ENCODE measurements around the gene SPINT4.

DNA sequence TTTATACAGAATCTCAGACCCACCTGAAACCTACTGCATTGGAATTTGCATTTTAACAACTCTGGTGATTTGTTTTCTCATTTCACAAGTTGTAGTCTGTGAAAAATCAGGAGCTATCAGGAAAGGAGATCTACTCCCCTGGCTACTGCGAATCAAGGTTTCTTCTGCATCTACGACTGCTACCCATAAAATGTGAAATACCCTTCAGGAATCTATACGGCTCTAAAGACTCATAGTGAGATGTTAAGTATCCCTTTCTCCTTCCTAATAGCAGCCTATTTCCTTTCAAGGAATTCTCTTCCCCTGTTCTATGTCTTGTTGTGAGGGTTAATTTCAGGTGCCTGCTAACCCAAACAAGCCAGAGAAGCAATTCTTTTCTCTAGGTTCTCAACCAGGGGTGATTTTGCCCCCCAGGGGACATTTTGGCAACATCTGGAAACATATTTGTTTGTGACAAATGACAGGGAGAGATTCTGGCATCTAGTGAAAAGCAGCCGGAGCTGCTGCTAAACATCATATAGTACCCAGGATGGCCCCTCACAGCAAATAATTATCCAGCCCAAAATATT lies 43.2 kb downstream of the SPINT4 start:
- TF ChIP-seq, protein P1, sequence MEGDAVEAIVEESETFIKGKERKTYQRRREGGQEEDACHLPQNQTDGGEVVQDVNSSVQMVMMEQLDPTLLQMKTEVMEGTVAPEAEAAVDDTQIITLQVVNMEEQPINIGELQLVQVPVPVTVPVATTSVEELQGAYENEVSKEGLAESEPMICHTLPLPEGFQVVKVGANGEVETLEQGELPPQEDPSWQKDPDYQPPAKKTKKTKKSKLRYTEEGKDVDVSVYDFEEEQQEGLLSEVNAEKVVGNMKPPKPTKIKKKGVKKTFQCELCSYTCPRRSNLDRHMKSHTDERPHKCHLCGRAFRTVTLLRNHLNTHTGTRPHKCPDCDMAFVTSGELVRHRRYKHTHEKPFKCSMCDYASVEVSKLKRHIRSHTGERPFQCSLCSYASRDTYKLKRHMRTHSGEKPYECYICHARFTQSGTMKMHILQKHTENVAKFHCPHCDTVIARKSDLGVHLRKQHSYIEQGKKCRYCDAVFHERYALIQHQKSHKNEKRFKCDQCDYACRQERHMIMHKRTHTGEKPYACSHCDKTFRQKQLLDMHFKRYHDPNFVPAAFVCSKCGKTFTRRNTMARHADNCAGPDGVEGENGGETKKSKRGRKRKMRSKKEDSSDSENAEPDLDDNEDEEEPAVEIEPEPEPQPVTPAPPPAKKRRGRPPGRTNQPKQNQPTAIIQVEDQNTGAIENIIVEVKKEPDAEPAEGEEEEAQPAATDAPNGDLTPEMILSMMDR (conservative IDR thresholded peaks at IDR 0.05; ENCODE audit: low read length) = no peak
- no peak for TF ChIP-seq EZH2phosphoT487 (IDR thresholded peaks at IDR 0.05; ENCODE audit: borderline replicate concordance, low read depth, low read length)

All from OCI-LY7 (cell line).